ENCODE results near the gene KDM8.

KDM8 gene

GRCh38 chr16:27185776-27186130 is 17.6 kb upstream of the KDM8 start:
- H3K9me3 ChIP-seq (ENCODE audit: low read depth, low read length), result no peaks in the 10 kb centered on the region
- no peak overlapping the region for H3K27ac ChIP-seq
- H3K9ac ChIP-seq (ENCODE audit: insufficient read length), result no peak overlapping the region
- no peak overlapping the region for H3K4me3 ChIP-seq
- no peaks in the 10 kb centered on the region for H3K36me3 ChIP-seq (ENCODE audit: insufficient read depth, low read length)
- TF ChIP-seq EZH2 (IDR thresholded peaks at IDR 0.05), result no peak
- no peak for TF ChIP-seq POLR2AphosphoS5 (IDR thresholded peaks at IDR 0.05; ENCODE audit: borderline replicate concordance, low read depth, low read length)
- no peak for TF ChIP-seq FOXP2 (optimal IDR thresholded peaks at IDR 0.05; ENCODE audit: control extremely low read depth, extremely low read length, insufficient read depth)
- no peak for DNase-seq (ENCODE audit: low read depth, low spot score)

DNA sequence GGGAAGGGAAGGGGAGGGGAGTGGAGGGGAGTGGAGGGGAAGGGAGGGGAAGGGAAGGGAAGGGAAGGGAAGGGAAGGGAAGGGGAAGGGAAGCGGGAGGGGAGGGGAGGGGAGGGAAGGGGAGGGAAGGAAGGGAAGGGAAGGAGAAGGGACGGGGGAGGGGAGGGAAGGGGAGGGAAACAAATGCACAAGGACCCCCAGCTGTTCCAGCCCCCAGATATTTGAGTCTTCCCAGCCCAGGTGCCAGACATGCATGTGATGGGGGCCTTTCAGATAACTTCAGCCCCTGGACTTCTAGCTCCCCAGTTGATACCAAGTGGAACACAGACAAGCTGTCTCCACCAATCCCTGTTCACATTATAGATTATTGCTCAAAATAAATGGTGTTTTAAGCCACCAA is 14.7 kb upstream of the KDM8 start:
- Histone ChIP-seq H3K4me3 (no peak overlapping the region), H3K36me3 (ENCODE audit: insufficient read depth, low read length) (no peaks in the 10 kb centered on the region), H3K27ac (no peak overlapping the region), H3K9me3 (ENCODE audit: low read depth, low read length) (no peaks in the 10 kb centered on the region), H3K9ac (ENCODE audit: insufficient read length) (no peak overlapping the region)
- no peak for TF ChIP-seq FOXP2 (optimal IDR thresholded peaks at IDR 0.05; ENCODE audit: control extremely low read depth, extremely low read length, insufficient read depth)
- TF ChIP-seq POLR2AphosphoS5 (IDR thresholded peaks at IDR 0.05; ENCODE audit: borderline replicate concordance, low read depth, low read length), result no peak
- no peak for TF ChIP-seq EZH2 (IDR thresholded peaks at IDR 0.05)
- DNase-seq (ENCODE audit: low read depth, low spot score), result no peak

- no peak overlapping the region for H3K27ac ChIP-seq
- H3K9me3 ChIP-seq (ENCODE audit: low read depth, low read length), result no peaks in the 10 kb centered on the region
- no peak for TF ChIP-seq FOXP2 (optimal IDR thresholded peaks at IDR 0.05; ENCODE audit: control extremely low read depth, extremely low read length, insufficient read depth)
- TF ChIP-seq POLR2AphosphoS5 (IDR thresholded peaks at IDR 0.05; ENCODE audit: borderline replicate concordance, low read depth, low read length), result no peak
- no peak for TF ChIP-seq EZH2 (IDR thresholded peaks at IDR 0.05)
- no peak for DNase-seq (ENCODE audit: low read depth, low spot score)
- H3K4me3 ChIP-seq, result no peak overlapping the region
- H3K36me3 ChIP-seq (ENCODE audit: insufficient read depth, low read length), result no peaks in the 10 kb centered on the region
- H3K9ac ChIP-seq (ENCODE audit: insufficient read length), result no peak overlapping the region
These were observed 13.9 kb upstream of the KDM8 start for GRCh38 chr16:27189335-27189972.

DNA sequence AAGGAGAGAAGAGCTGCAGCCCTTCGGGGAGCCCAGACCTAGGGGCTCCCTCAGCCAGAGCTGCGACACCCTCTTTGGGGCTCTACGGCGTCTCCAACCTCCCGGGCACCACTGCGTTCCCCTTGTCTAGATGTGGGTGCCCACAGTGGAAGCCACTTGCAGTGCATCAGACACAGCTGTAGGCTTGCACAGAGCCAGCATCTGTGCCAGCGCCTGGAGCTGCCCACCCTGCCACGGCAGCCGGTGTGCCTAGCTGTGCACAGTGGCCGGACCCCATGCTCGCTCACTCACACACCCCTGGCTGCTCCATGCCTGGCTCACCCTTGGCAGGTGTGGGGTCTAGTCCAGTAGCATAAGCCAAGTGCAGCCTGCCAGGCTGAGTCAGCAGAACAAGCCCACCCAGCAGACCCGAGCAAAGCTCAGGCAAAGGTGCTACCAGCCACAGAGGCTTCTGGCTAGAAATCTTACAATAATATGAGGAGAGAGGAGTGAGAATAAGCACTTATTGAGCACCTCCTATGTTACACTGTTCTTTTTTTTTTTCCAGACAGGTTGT is 12.9 kb upstream of the KDM8 start:
- no peak overlapping the region for H3K4me3 ChIP-seq
- TF ChIP-seq FOXP2 (optimal IDR thresholded peaks at IDR 0.05; ENCODE audit: control extremely low read depth, extremely low read length, insufficient read depth) (no peak), EZH2 (IDR thresholded peaks at IDR 0.05) (no peak), POLR2AphosphoS5 (IDR thresholded peaks at IDR 0.05; ENCODE audit: borderline replicate concordance, low read depth, low read length) (no peak)
- no peaks in the 10 kb centered on the region for H3K36me3 ChIP-seq (ENCODE audit: insufficient read depth, low read length)
- H3K9me3 ChIP-seq (ENCODE audit: low read depth, low read length), result no peaks in the 10 kb centered on the region
- no peak overlapping the region for H3K9ac ChIP-seq (ENCODE audit: insufficient read length)
- no peak for DNase-seq (ENCODE audit: low read depth, low spot score)
- no peak overlapping the region for H3K27ac ChIP-seq

DNA sequence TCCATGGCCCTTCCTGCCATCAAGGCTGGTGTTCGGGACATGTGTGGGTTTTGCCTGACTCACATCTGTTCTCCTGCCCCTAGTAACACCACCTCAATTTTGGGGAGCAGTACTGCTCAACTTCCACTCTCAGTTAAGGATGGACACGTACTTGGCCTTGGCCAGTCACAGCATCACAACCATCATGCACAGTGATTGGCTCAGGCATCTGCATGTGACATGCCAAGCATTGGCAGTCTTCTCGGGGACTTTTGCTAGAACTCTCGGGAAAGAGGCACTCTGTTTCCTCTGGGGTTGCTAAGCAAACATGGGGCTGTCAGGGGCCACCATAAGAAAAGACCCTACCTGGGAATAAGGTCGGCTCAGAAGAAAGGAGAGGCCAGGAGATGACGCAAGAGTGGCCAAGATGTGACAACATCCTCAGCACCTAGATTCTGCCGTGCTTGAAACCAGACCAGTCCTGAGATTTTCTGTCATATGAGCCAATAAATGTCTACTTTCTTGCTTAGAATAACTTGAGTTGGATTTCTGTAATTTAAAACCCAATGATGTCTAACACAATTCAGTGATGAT is 11.9 kb upstream of the KDM8 start:
- Histone ChIP-seq H3K9ac (ENCODE audit: insufficient read length) (no peak overlapping the region), H3K36me3 (ENCODE audit: insufficient read depth, low read length) (no peaks in the 10 kb centered on the region), H3K9me3 (ENCODE audit: low read depth, low read length) (no peaks in the 10 kb centered on the region), H3K27ac (no peak overlapping the region), H3K4me3 (no peak overlapping the region)
- TF ChIP-seq POLR2AphosphoS5 (IDR thresholded peaks at IDR 0.05; ENCODE audit: borderline replicate concordance, low read depth, low read length) (no peak), FOXP2 (optimal IDR thresholded peaks at IDR 0.05; ENCODE audit: control extremely low read depth, extremely low read length, insufficient read depth) (no peak), EZH2 (IDR thresholded peaks at IDR 0.05) (no peak)
- no peak for DNase-seq (ENCODE audit: low read depth, low spot score)

GRCh38 chr16:27193300-27193990 is 9.9 kb upstream of the KDM8 start:
- Histone ChIP-seq H3K9me3 (ENCODE audit: low read depth, low read length) (no peaks in the 10 kb centered on the region), H3K4me3 (no peak overlapping the region), H3K9ac (ENCODE audit: insufficient read length) (no peak overlapping the region), H3K27ac (no peak overlapping the region), H3K36me3 (ENCODE audit: insufficient read depth, low read length) (no peaks in the 10 kb centered on the region)
- TF ChIP-seq FOXP2 (optimal IDR thresholded peaks at IDR 0.05; ENCODE audit: control extremely low read depth, extremely low read length, insufficient read depth) (no peak), EZH2 (IDR thresholded peaks at IDR 0.05) (no peak), POLR2AphosphoS5 (IDR thresholded peaks at IDR 0.05; ENCODE audit: borderline replicate concordance, low read depth, low read length) (no peak)
- no peak for DNase-seq (ENCODE audit: low read depth, low spot score)

DNA sequence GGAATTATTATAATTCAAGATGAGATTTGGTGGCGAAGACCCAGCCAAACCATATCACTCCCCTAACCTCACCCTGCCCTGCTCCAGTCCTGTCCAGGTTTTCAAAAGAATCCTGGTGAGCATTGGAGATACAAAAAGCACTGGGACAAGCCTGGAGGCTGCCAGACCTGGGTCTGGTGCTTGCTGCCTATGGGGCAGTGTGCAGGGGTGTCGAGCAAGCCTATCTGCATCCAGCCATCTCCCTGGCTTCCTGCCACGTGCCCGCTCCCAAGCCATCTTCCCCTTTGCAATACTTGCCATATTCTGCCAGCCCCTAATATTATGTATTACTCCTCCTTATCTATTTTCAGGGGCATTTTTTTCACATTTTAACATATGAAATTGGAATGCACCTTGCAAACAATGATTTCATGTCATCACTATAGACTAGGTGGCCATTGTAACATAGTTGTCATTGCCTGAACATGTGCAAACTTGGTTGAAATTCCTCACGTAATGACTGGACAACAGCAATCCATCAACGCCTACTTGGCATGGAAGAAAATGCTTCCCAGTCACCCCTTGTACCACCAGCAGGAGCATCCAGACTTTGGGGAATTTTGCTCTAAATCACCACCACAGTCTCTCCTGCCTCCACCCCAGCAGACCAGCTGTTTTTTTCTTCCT is 8.1 kb upstream of the KDM8 start:
- Histone ChIP-seq H3K4me3 (no peak overlapping the region), H3K9ac (ENCODE audit: insufficient read length) (no peak overlapping the region), H3K36me3 (ENCODE audit: insufficient read depth, low read length) (no peaks in the 10 kb centered on the region), H3K9me3 (ENCODE audit: low read depth, low read length) (no peaks in the 10 kb centered on the region), H3K27ac (no peak overlapping the region)
- TF ChIP-seq POLR2AphosphoS5 (IDR thresholded peaks at IDR 0.05; ENCODE audit: borderline replicate concordance, low read depth, low read length), result no peak
- no peak for DNase-seq (ENCODE audit: low read depth, low spot score)

DNA sequence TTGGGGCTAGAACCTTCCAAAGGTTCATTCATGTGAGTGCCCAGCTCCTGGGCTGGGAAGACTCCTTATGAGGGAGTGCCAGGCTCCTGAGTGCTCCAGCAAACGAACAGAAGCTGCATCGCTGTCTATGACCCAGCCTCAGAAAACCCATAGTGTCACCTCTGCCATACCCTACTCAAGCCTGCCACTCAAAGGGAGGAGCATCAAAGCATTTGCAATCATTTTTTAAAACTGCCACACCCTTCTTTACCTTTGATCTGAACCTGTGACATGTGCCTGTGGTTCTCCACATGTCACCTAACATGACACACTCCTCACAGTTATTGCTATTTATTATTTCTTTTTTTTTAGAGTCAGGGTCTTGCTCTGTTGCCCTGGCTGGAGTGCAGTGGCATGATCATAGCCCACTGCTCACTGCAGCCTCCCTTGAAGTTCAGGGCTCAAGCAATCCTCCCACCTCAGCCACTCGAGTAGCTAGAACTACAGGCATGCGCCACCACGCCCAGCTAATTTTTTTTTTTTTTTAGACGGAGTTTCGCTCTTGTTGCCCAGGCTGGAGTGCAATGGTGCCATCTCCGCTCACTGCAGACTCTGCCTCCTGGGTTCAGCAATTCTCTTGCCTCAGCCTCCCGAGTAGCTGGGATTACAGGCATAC is 7.3 kb upstream of the KDM8 start:
- no peak overlapping the region for H3K9ac ChIP-seq (ENCODE audit: insufficient read length)
- no peaks in the 10 kb centered on the region for H3K36me3 ChIP-seq (ENCODE audit: insufficient read depth, low read length)
- no peak for DNase-seq (ENCODE audit: low read depth, low spot score)
- no peak overlapping the region for H3K27ac ChIP-seq
- TF ChIP-seq EZH2 (IDR thresholded peaks at IDR 0.05), result no peak
- TF ChIP-seq FOXP2 (optimal IDR thresholded peaks at IDR 0.05; ENCODE audit: control extremely low read depth, extremely low read length, insufficient read depth), result no peak
- TF ChIP-seq POLR2AphosphoS5 (IDR thresholded peaks at IDR 0.05; ENCODE audit: borderline replicate concordance, low read depth, low read length), result no peak
- no peak overlapping the region for H3K4me3 ChIP-seq
- no peaks in the 10 kb centered on the region for H3K9me3 ChIP-seq (ENCODE audit: low read depth, low read length)
